KMS-11 (cell line): ENCODE data around the gene SPRYD3.

Source experiments
- H2AFZ ChIP-seq: fragments of 200-600 bp; sonication (generic); 2 replicates; pipeline ENCODE4 v1.6.1; 2016; ENCODE audit warnings: antibody characterized with exemption, mixed run types, low read depth
- H3K27ac ChIP-seq: fragments of 200-600 bp; sonication (generic); 2 replicates; pipeline ENCODE4 v1.6.1; 2016; ENCODE audit warnings: mild to moderate bottlenecking, mixed run types
- H3K27me3 ChIP-seq: fragments of 200-600 bp; sonication (generic); 2 replicates; pipeline ENCODE4 v1.6.1; 2017; ENCODE audit warnings: mild to moderate bottlenecking, low read depth, mixed run types, moderate library complexity; ENCODE audit not compliant: insufficient read depth
- H3K36me3 ChIP-seq: fragments of 200-600 bp; sonication (generic); 2 replicates; pipeline ENCODE4 v1.6.1; 2017; ENCODE audit warnings: mild to moderate bottlenecking, mixed run types; ENCODE audit not compliant: insufficient read depth
- H3K4me1 ChIP-seq: fragments of 200-600 bp; sonication (generic); 2 replicates; pipeline ENCODE4 v1.6.1; 2016; ENCODE audit warnings: mild to moderate bottlenecking, low read depth, mixed run types; ENCODE audit not compliant: poor library complexity, severe bottlenecking
- H3K4me2 ChIP-seq: fragments of 200-600 bp; sonication (generic); 2 replicates; pipeline ENCODE4 v1.7.0; 2016; ENCODE audit warnings: mild to moderate bottlenecking, mixed run types
- H3K4me3 ChIP-seq: fragments of 200-600 bp; sonication (generic); IDR thresholded peaks from 2 replicates; pipeline ENCODE4 v1.6.1; 2017; ENCODE audit warnings: low read depth, low read length, mixed read lengths; ENCODE audit not compliant: insufficient read depth
- H3K79me2 ChIP-seq: fragments of 200-600 bp; sonication (generic); 2 replicates; pipeline ENCODE4 v1.6.1; 2016; ENCODE audit warnings: low read depth, mixed run types; ENCODE audit not compliant: insufficient read depth
- H3K9ac ChIP-seq: fragments of 200-600 bp; sonication (generic); 2 replicates; pipeline ENCODE4 v1.6.1; 2016; ENCODE audit warnings: mild to moderate bottlenecking, mixed run types
- H4K20me1 ChIP-seq: fragments of 200-600 bp; sonication (generic); 2 replicates; pipeline ENCODE4 v1.6.1; 2016; ENCODE audit warnings: mild to moderate bottlenecking, mixed run types; ENCODE audit not compliant: insufficient read depth
- TF ChIP-seq, protein P1 (sequence below): fragments of 200-600 bp; sonication (generic); conservative IDR thresholded peaks from 2 replicates; pipeline ENCODE4 v1.6.1; 2017; ENCODE audit warnings: low read depth, mild to moderate bottlenecking, antibody characterized with exemption, low read length, moderate library complexity, mixed read lengths

Gene SPRYD3

DNA sequence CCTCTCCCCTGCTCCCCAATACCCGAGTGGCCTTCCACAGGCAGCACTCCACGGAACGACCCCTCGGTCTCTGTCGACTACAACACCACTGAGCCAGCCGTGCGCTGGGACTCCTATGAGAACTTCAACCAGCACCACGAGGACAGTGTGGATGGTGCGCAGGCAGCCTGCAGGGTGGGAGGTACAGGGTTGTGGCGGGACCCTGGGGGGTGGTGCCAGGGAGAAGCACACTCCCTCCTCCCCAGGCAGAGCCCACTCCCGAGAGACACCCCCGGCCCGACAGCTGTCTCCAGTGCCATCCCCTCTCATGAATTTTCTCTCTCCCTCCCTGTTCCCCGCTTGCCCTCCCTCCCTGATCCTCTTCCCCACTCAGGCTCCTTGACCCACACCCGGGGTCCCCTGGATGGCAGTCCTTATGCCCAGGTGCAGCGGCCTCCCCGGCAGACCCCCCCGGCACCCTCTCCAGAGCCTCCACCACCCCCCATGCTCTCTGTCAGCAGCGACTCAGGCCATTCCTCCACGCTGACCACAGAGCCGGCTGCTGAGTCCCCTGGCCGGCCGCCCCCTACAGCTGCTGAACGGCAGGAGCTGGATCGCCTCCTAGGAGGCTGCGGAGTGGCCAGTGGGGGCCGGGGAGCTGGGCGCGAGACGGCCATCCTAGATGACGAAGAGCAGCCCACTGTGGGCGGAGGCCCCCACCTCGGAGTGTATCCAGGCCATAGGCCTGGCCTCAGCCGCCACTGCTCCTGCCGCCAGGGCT lies 20.3 kb downstream of the SPRYD3 start:
- Histone ChIP-seq H3K27me3 (peaks cover 14% of the 10 kb centered on the region; the same call in 1 of the 2 replicates), H3K9ac (no peak overlapping the region), H3K79me2 (no peaks in the 10 kb centered on the region), H3K27ac (no peak overlapping the region), H3K36me3 (no peaks in the 10 kb centered on the region), H3K4me2 (no peak overlapping the region), H4K20me1 (no peaks in the 10 kb centered on the region), H3K4me1 (peaks cover 7% of the 10 kb centered on the region), H3K4me3 (no peak overlapping the region), H2AFZ (no peak overlapping the region)
- TF ChIP-seq, protein P1, sequence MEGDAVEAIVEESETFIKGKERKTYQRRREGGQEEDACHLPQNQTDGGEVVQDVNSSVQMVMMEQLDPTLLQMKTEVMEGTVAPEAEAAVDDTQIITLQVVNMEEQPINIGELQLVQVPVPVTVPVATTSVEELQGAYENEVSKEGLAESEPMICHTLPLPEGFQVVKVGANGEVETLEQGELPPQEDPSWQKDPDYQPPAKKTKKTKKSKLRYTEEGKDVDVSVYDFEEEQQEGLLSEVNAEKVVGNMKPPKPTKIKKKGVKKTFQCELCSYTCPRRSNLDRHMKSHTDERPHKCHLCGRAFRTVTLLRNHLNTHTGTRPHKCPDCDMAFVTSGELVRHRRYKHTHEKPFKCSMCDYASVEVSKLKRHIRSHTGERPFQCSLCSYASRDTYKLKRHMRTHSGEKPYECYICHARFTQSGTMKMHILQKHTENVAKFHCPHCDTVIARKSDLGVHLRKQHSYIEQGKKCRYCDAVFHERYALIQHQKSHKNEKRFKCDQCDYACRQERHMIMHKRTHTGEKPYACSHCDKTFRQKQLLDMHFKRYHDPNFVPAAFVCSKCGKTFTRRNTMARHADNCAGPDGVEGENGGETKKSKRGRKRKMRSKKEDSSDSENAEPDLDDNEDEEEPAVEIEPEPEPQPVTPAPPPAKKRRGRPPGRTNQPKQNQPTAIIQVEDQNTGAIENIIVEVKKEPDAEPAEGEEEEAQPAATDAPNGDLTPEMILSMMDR = no peak

DNA sequence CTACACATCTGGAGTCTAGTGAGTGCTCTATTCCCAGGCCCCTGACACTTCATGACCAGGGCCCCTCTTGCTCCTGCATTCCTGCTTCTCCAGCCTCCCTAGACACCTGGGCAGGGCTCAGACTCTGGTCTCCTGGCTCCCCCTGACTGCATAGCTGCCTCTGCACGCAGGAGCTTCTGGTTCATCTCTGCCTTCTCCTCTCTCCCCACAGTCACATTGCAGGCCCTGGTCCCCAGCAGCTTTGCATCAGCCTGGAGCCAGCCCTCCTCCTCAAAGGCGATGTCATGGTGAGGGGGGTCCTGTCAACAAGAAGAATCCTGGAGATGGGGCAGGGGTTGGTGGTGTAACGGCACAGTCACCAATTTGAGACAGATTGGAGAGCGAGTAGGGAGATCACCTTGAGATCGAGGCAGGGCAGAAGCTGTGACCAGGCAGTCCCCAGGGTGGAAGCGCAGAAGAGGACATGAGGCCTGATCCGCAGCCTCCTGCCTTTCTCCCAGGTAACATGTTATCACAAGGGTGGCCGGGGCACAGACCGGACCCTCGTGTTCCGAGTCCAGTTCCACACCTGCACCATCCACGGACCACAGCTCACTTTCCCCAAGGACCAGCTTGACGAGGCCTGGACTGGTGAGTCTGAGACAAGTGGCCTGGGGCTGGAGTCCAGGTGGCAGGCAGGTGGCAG lies 21.2 kb downstream of the SPRYD3 start:
- Histone ChIP-seq H2AFZ (no peak overlapping the region), H3K4me1 (peaks cover 12% of the 10 kb centered on the region), H3K4me3 (no peak overlapping the region), H3K27ac (no peak overlapping the region), H3K4me2 (no peak overlapping the region), H3K27me3 (peaks cover 14% of the 10 kb centered on the region; the same call in 1 of the 2 replicates), H3K79me2 (no peaks in the 10 kb centered on the region), H3K9ac (no peak overlapping the region), H3K36me3 (no peaks in the 10 kb centered on the region), H4K20me1 (no peaks in the 10 kb centered on the region)
- TF ChIP-seq, protein P1 = no peak

DNA sequence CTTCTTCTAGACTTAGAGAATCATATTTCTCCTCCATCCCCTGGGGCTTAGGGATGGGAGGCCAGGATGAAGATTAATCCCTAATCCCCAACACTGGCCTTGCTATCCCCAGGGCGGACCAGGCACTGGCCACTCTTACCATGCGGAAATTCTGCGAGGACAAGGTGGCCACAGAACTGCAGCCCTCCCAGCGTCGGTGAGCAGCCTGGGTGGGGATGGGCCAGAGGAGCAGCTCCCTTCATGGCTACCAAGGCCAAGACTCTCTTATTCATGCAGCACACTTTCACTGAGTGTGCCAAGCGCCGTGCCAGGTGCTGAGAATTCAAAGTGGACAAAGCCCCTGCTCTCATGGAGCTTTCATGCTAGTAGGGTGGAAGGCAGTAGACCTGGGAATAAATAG lies 22.3 kb downstream of the SPRYD3 start:
- no peak overlapping the region for H3K27ac ChIP-seq
- no peak overlapping the region for H3K4me3 ChIP-seq
- H3K4me2 ChIP-seq = no peak overlapping the region
- H3K36me3 ChIP-seq = no peaks in the 10 kb centered on the region
- H4K20me1 ChIP-seq = no peaks in the 10 kb centered on the region
- peaks cover 14% of the 10 kb centered on the region; the same call in 1 of the 2 replicates for H3K27me3 ChIP-seq
- TF ChIP-seq, protein P1 = no peak
- no peak overlapping the region for H2AFZ ChIP-seq
- H3K79me2 ChIP-seq = no peaks in the 10 kb centered on the region
- peaks cover 12% of the 10 kb centered on the region for H3K4me1 ChIP-seq
- H3K9ac ChIP-seq = no peak overlapping the region

DNA sequence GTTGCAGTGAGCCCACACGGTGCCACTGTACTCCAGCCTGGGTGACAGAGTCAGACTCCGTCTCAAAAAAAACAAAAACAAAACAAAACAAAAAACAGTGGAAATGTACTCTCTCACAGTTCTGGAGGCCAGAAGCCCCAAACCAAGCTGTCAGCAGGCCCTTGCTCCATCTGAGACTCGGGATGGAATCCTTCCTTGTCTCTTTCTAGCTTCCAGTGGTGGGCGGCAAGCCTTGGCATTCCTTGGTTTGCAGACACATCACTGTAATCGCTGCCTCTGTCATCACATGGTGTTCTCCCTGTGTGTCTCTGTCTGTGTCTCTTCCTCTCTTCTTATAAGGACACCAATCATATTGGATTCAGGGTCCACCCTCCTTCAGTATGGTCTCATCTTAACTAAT lies 22.9 kb downstream of the SPRYD3 start:
- Histone ChIP-seq H3K27me3 (peaks cover 14% of the 10 kb centered on the region; the same call in 1 of the 2 replicates), H3K9ac (no peak overlapping the region), H3K4me1 (peaks cover 7% of the 10 kb centered on the region), H3K27ac (no peak overlapping the region), H4K20me1 (no peaks in the 10 kb centered on the region), H3K4me2 (no peak overlapping the region), H3K4me3 (no peak overlapping the region), H3K36me3 (no peaks in the 10 kb centered on the region), H3K79me2 (no peaks in the 10 kb centered on the region), H2AFZ (no peak overlapping the region)
- TF ChIP-seq, protein P1 = no peak
